ENCODE measurements around the gene SHOC2.

- no peak for TF ChIP-seq POLR2AphosphoS5 (IDR thresholded peaks at IDR 0.05)
- no peak for TF ChIP-seq POLR2A (IDR thresholded peaks at IDR 0.05)
- TF ChIP-seq CTCF (IDR thresholded peaks at IDR 0.05), result no peak
Measured at GRCh38 chr10:110994406-110995086, 75.1 kb downstream of the SHOC2 start.
